Astrocyte (in vitro differentiated cells and primary cell): Measurements from ENCODE around the gene IL1R2.

Source experiments
- EZH2 ChIP-seq: IDR thresholded peaks from 2 replicates; pipeline ENCODE4 v1.6.1; 2012; ENCODE audit warnings: mild to moderate bottlenecking, low read length, inconsistent platforms; ENCODE audit not compliant: insufficient read depth
- TF ChIP-seq, protein P1 (sequence below): IDR thresholded peaks from 2 replicates; pipeline ENCODE4 v1.5.1; 2011; ENCODE audit warnings: low read depth, mild to moderate bottlenecking, inconsistent platforms, low read length, moderate library complexity; ENCODE audit not compliant: insufficient read depth

DNA sequence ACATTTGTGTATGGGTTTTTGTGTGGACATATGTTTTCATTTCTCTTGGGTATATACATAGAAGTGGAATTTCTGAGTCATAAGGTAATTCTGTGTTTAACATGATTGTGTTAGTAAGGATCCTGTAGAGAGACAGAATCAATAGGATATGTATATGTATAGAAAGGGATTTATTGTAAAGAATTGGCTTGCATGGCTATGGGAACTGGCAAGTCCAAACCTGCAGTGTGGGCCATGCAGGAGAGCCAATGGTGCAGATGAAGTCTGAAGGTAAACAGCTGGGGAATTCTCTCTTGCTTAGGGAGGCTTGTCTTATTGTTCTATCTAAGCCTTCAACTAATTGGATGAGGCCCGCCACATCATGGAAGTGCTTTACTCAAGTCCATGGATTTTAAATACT, 39.2 kb upstream of the IL1R2 start:
- TF ChIP-seq, protein P1, sequence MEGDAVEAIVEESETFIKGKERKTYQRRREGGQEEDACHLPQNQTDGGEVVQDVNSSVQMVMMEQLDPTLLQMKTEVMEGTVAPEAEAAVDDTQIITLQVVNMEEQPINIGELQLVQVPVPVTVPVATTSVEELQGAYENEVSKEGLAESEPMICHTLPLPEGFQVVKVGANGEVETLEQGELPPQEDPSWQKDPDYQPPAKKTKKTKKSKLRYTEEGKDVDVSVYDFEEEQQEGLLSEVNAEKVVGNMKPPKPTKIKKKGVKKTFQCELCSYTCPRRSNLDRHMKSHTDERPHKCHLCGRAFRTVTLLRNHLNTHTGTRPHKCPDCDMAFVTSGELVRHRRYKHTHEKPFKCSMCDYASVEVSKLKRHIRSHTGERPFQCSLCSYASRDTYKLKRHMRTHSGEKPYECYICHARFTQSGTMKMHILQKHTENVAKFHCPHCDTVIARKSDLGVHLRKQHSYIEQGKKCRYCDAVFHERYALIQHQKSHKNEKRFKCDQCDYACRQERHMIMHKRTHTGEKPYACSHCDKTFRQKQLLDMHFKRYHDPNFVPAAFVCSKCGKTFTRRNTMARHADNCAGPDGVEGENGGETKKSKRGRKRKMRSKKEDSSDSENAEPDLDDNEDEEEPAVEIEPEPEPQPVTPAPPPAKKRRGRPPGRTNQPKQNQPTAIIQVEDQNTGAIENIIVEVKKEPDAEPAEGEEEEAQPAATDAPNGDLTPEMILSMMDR: no peak
- TF ChIP-seq EZH2: no peak
